ENCODE results near the gene ZBTB32.
"Not testable (repeated sequence)": the region's sequence is repeated elsewhere in the genome, so short reads cannot be mapped to it uniquely, and the experiment has no call there.

Gene ZBTB32, protein sequence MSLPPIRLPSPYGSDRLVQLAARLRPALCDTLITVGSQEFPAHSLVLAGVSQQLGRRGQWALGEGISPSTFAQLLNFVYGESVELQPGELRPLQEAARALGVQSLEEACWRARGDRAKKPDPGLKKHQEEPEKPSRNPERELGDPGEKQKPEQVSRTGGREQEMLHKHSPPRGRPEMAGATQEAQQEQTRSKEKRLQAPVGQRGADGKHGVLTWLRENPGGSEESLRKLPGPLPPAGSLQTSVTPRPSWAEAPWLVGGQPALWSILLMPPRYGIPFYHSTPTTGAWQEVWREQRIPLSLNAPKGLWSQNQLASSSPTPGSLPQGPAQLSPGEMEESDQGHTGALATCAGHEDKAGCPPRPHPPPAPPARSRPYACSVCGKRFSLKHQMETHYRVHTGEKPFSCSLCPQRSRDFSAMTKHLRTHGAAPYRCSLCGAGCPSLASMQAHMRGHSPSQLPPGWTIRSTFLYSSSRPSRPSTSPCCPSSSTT

DNA sequence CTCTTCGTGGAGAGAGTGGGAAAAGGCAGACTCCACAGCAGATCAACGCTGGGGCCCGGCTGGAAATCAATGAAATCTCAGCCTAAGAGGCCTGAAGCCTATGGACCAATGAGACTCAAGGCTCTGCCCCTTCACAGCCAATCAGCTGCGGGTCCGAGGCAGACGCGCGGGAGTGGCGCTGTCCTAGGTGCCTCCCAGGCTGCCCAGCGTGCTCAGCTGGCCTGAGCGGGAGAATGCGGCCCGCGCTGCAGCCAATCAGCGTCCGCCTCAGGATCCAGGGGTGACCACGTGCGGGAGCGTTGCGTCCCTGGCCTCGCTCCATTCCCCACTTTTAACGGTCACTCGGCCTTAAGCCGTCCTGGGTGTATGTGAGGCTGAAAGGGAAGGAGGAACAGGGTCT, at the start of gene ZBTB32:
ZBTB32 (plus strand) TSS at position 341 of the 400 bp plus-strand sequence. CDS start 10,069 bp downstream, outside the sequence.
- DNase-seq, result peak; percentile 58

DNA sequence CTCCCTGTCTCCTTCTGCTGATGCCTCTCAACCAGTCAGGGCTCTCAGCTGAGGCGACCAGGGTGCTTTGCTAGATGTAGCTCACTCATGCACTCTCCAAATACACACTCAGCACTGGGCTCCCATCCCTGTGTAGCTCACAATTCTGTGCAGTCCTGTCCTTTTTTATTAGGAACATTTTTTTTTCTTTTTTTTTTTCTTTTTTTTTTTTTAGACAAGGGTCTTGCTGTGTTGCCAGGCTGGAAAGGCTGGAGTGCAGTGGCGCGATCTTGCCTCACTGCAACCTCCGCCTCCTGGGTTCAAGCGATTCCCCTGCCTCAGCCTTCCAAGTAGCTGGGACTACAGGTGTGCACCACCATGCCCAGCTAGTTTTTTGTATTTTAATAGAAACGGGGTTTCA, 49.5 kb upstream of the ZBTB32 start:
- not testable (repeated sequence) for DNase-seq

DNA sequence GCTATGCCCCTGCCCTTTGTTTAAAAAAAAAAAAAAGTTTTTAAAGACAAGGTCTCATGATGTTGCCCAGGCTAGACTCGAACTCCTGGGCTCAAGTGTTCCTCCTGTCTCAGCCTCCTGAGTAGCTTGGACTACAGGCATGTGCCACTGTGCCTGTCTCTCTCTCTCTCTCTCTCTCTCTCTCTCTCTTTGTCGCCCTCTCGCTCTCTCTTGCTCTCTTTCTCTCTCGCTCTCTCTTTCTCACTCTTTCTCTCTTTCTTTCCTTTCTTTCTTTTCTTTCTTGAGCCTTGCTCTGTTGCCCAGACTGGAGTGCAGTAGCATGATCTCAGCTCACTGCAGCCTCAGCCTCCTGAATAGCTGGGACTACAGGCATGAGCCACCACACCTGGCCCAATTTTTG, 48.8 kb upstream of the ZBTB32 start:
- DNase-seq, result no peak

GRCh38 chr19:35656700-35657099, 47.7 kb upstream of the ZBTB32 start:
- no peak for DNase-seq

GRCh38 chr19:35657904-35658700, 46.3 kb upstream of the ZBTB32 start:
- DNase-seq, result no peak

DNA sequence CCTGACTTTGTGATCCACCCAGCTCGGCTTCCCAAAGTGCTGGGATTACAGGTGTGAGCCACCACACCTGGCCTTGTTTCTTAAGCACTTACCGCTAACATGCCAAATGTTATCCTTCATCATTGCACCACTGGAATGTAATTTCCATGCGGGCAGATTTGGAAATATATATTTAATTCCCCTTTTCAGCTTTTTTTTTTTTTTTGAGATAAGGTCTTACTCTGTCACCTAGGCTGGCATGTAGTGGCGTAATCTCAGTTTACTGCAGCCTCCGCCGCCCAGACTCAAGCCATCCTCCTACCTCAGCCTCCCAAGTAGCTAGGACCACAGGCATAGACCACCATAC, 42.4 kb upstream of the ZBTB32 start:
- DNase-seq, result no peak

DNA sequence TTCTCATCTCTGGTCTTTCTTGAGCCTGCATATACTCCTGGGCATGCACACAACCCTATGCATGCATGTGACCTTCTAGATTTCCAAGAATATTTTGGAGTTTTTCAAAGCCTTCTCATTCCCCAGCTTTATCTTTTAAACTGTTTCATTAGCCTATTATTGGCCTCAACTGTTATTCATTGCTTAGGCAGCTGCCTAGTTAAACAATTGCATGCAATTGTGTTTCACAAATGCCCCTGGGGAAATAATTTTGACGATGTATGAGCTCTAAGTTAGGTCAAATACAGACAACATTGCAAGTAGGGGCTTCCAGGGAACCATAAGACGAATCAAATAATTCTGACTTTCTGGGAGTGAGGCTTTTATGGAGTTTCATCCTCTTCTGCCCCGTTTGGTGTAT, 40.4 kb upstream of the ZBTB32 start:
- DNase-seq, result no peak

- DNase-seq, result no peak
Measured at GRCh38 chr19:35665157-35665556, 39.2 kb upstream of the ZBTB32 start.

GRCh38 chr19:35665604-35666003, 38.8 kb upstream of the ZBTB32 start:
- no peak for DNase-seq

DNA sequence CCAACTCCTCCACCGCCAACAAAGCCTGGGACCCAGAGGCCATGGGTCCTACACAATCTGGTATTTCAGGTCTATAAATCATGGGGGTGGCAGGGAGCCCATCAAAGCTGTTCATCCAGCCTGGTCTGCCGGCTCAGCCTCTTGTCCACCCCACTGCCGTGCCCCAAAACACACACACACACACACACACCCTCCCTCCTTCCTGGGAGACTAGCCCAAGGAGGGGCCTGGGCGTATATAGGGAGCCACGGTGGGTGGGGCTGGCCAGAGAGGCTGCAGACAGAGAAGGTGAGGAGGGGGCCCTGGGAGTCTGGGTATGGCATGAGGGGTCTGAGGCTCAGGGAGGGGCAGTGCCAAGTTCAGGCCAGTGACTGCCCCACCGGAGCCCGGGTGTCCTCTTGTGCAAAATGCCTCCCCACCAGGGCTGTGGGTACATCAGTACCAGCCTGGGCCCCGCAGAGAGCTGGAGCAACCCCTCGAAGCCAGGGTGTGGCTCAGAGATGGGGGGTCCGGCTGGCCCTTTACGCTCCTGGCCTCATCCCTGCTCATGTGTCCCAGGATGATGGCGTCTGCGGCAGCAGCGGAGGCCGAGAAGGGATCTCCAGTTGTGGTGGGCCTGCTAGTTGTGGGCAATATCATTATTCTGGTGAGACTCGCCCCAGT, 38.0 kb upstream of the ZBTB32 start, which contains the start of gene UPK1A:
UPK1A (plus strand) TSS at position 267 of the 663 bp plus-strand sequence; CDS start at position 563, 296 bp downstream.
- DNase-seq, result no peak

GRCh38 chr19:35669566-35669965, 34.8 kb upstream of the ZBTB32 start:
- no peak for DNase-seq

- no peak for DNase-seq
Measured at GRCh38 chr19:35669974-35670373, 34.4 kb upstream of the ZBTB32 start.

DNA sequence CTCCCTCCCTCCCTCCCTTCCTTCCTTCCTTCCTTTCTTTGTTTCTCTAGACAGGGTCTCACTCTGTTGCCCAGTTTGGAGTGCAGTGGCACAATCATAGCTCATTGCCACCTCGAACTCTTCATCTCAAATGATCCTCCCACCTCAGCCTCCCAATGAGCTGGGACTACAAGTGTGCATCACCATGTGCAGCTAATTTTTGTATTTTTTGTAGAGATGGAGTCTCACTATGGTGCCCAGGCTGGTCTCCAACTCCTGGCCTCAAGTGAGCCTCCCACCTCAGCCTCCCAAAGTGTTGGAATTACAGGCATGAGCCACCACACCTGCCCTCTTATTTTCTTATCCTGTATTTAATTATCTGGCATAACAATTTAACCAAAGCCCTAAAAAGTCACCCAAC, 33.7 kb upstream of the ZBTB32 start:
- no peak for DNase-seq

GRCh38 chr19:35671818-35672217, 32.5 kb upstream of the ZBTB32 start:
- DNase-seq, result no peak

GRCh38 chr19:35673121-35673804, 31.1 kb upstream of the ZBTB32 start:
- no peak for DNase-seq

DNA sequence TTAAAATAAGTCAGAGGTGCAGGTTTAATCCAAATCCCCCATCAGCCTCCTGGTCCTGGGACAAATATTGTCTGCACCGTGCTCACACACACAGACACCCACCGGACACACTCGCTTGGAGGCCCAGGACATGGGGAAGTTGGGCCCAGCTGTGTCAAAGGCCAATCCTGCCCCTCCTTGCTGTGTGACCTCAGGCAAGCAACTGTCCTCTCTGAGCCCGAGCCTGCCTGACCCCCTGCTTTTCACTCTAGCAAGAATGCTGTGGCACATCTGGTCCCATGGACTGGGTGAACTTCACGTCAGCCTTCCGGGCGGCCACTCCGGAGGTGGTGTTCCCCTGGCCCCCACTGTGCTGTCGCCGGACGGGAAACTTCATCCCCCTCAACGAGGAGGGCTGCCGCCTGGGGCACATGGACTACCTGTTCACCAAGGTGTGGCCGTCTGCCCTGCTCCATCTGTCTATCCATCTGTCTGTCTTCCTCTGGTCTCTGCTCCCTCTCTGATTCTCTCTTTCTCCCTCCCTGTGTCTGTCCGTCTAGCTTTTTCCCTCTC, 28.7 kb upstream of the ZBTB32 start:
- no peak for DNase-seq

- no peak for DNase-seq
Measured at GRCh38 chr19:35689836-35690235, 14.5 kb upstream of the ZBTB32 start.

DNA sequence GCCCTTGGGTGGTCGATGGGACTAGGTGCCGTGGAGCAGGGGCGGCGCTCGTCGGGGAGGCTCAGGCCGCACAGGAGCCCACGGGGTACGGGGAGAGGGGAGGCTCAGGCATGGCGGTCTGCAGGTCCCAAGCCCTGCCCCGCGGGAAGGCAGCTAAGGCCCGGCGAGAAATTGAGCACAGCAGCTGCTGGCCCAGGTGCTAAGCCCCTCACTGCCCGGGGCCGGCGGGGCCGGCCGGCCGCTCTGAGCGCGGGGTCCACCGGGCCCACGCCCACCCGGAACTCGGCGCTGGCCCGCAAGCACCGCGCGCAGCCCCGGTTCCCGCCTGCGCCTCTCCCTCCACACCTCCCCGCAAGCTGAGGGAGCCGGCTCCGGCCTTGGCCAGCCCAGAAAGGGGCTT, 13.3 kb upstream of the ZBTB32 start:
- not testable (repeated sequence) for DNase-seq

DNA sequence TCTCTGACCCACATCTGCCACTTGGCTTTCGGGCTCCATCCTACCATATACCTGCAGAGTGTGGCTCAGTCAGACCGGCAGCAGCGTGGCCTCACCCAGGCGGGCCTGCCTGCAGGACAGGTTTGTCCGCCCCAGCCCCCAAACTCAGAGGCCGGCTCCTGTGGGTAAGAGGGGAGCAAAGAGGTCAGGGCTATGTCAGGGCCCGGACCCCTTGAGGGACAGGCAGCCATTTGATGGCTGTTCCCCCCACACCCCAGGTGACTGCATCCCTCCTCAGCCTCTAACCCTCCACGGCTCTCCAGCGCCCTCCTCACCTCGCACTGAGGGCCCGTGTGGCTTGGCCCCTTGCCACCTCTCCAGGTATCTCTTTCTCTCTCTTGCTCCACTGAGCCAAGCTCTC, 12.3 kb upstream of the ZBTB32 start:
- DNase-seq, result no peak

- DNase-seq, result no peak
Measured at GRCh38 chr19:35693422-35693821, 10.9 kb upstream of the ZBTB32 start.

DNA sequence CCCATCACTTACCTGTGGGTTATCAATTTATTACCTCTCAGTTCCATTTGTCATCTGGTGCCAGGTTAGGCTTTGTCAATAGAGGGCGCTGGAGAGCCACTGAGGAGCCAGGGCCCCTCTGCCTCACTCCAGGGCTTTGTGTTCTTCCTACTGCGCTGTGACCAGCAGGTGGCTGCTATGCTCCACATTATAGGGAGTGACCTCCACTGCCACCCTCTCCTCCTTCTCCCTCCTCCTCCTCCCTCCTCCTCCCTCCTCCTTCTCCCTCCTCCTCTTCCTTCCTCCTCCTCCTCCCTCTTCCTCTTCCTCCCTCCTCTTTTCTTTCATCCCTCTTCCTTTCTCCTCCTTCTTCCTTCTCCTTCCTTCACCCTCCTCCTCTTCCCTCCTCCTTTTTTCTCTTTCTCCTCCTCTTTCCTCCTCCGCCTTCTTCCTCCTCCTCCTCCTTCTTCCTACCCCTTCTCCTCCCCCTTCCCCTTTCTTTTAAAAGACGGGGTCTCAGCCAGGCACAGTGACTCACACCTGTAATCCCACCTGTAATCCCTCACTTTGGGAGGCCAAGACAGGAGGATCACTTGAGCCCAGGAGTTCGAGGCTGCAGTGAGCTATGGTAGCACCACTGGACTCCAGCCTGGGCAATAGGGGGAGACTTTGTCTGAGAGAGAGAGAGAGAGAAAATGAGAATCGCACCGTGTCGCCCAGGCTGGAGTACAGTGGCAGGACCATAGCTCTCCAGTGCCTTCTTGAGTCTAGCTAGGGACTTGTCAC, 10.3 kb upstream of the ZBTB32 start:
- peak; percentile 88 for DNase-seq

All from right hindlimb (tissue), 1 donor.